Measurements from ENCODE around the gene OPN1SW.

- TF ChIP-seq MAX (CRISPR knock-in tag; IDR thresholded peaks at IDR 0.05) (no peak), HDAC6 (IDR thresholded peaks at IDR 0.05; ENCODE audit: low read depth, low read length) (no peak), EZH2 (IDR thresholded peaks at IDR 0.05; ENCODE audit: borderline replicate concordance, low read depth, low read length) (no peak), ZNF121 (CRISPR knock-in tag; conservative IDR thresholded peaks at IDR 0.05) (no peak), REST (IDR thresholded peaks at IDR 0.05; ENCODE audit: borderline replicate concordance) (no peak; the same call in 1 of the 2 replicates), REST (CRISPR knock-in tag; IDR thresholded peaks at IDR 0.05; ENCODE audit: low read depth) (no peak), MAFK (IDR thresholded peaks at IDR 0.05; ENCODE audit: low read length) (no peak), NR3C1 (CRISPR knock-in tag; IDR thresholded peaks at IDR 0.05) (no peak), RAD21 (CRISPR knock-in tag; conservative IDR thresholded peaks at IDR 0.05 in 1 of 2, IDR thresholded peaks at IDR 0.05 in 1 of 2) (no peak), ZFP91 (CRISPR knock-in tag; IDR thresholded peaks at IDR 0.05) (no peak), ZNF586 (CRISPR knock-in tag; conservative IDR thresholded peaks at IDR 0.05) (no peak)
- TF ChIP-seq, protein P1, sequence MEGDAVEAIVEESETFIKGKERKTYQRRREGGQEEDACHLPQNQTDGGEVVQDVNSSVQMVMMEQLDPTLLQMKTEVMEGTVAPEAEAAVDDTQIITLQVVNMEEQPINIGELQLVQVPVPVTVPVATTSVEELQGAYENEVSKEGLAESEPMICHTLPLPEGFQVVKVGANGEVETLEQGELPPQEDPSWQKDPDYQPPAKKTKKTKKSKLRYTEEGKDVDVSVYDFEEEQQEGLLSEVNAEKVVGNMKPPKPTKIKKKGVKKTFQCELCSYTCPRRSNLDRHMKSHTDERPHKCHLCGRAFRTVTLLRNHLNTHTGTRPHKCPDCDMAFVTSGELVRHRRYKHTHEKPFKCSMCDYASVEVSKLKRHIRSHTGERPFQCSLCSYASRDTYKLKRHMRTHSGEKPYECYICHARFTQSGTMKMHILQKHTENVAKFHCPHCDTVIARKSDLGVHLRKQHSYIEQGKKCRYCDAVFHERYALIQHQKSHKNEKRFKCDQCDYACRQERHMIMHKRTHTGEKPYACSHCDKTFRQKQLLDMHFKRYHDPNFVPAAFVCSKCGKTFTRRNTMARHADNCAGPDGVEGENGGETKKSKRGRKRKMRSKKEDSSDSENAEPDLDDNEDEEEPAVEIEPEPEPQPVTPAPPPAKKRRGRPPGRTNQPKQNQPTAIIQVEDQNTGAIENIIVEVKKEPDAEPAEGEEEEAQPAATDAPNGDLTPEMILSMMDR (IDR thresholded peaks at IDR 0.05 in 2 of 3, conservative IDR thresholded peaks at IDR 0.05 in 1 of 3; ENCODE audit: insufficient read depth in 2 of 3, low read depth in 1 of 3, low read length in 3 of 3) = no peak
Observed at GRCh38 chr7:128777156-128778123, 1.8 kb upstream of the OPN1SW start.

All from K562 (cell line).